ENCODE results near the gene RAB40C.

The RAB40C gene

DNA sequence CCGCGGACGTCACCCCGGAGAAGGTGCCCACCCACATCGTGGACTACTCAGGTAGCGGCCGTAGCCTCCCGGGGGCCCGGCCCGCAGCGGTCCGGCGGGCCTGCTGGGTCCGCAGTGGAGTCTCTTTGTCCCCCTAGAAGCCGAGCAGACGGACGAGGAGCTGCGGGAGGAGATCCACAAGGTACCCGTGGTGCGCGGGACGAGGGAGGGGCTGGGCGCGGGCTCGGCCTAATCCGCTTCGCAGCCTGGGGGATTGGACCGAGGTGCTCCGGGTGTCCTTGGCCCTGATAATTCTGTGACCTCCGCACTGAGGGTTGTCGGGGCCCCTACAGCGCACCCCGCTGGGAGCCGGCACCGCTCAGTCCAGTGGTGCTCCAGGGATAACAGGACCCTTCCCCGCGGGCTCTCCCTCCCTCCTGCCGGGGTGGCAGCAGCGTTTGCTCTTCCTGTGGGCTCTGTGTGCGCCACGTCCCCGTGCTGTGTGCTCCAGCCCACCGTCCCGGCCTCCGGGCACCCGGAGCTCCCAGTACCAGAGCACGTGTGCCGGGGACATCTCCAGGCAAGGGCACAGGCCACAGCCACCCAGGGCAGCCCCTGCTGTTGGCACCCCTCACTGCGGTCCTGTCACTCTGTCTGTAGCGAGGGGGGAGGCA is 78.8 kb downstream of the RAB40C start:
- no peak for DNase-seq (ENCODE audit: low read depth)

DNA sequence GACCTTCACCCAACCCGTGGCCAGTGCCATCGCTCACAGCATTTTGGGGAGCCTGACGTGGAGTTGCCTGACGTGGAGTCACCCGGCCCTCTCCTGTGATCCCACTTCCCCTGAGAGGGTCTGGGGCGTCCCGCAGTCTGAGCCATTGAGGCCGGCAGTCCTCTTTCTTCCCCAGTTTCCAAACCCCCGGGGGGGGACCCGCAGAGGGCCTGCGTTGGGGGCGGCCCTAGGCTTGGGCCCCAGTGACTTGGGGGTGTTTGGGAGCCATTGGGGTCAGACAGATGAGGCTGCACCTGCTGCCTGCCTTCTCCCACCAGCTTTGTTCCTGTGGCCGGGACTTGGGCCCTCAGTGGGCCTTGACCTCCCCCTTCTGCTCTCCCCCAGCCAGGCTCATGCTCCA is 79.8 kb downstream of the RAB40C start:
- DNase-seq (ENCODE audit: low read depth): no peak

DNA sequence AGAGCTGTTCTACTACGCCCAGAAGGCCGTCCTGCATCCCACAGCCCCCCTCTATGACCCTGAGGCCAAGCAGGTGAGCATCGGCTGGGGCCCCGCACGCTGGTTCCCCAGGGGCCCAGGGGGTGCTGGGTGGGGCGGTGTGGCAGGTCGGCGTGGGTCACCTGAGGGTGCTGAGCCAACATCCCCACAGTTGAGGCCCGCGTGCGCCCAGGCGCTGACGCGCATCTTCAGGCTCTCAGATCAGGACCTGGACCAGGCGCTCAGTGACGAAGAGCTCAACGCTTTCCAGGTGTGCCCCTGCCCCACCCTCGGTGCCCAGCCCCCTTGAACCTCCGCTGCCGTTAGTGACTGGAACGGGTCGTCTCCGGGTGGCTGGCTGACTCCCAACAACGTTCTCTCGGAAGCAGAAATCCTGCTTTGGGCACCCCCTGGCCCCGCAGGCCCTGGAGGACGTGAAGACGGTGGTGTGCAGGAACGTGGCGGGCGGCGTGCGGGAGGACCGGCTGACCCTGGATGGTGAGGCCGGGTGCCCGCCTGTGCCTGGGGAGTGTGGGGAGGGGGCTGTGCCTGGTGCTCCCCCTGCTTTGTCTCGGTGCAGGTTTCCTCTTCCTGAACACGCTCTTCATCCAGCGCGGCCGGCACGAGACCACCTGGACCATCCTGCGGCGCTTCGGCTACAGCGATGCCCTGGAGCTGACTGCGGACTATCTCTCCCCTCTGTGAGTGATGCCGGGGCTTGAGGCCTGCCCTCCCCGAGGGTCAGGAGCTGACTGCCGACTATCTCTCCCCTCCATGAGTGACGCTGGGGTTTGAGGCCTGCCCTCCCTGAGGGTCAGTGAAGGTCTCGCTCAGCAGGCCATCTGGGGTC is 80.9 kb downstream of the RAB40C start:
- no peak for DNase-seq (ENCODE audit: low read depth)

DNA sequence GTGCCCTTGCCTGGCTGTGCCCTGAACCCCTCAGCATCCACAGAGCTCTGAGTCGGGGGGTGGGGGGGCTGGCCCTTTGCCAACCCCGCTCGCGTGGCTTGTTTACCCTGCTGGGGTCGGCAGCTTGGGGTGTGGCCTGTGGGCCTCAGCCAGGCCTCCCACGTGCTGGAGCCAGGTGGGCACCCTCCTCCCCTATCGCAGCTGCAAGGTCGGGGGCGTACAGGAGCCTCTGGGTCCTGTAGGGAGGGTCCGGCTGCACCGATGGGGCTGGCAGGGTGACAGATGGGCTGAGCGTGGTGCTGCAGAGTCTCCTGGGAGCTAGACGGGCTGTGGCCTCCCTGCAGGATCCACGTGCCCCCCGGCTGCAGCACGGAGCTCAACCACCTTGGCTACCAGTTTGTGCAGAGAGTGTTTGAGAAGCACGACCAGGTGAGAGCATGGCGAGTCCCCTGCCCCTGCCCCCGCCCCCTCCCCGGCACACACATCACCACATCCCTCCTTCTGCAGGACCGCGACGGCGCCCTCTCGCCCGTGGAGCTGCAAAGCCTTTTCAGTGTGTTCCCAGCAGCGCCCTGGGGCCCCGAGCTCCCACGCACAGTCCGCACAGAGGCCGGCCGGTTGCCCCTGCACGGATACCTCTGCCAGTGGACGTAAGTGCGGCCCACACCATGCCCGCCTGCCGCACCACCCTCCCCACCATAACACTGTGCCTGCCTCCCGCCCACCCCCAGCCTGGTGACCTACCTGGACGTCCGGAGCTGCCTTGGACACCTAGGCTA is 81.7 kb downstream of the RAB40C start:
- DNase-seq (ENCODE audit: low read depth): no peak

DNA sequence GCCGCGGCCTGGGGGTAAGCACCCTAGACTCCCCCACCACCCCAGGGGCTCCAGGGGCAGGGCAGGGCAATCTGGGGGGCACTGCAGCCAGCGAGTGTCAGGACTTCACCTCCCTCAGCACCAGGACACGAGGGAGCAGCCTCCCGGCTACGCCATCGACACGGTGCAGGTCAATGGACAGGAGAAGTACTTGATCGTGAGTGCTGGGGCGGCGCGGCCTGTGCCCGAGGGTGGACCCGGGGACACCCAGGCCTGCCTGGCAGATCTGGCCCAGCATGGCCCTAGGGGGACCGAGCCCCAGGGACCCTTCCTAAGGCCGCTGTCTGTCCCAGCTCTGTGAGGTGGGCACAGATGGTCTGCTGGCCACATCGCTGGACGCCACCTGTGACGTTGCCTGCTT is 82.5 kb downstream of the RAB40C start:
- DNase-seq (ENCODE audit: low read depth): no peak

DNA sequence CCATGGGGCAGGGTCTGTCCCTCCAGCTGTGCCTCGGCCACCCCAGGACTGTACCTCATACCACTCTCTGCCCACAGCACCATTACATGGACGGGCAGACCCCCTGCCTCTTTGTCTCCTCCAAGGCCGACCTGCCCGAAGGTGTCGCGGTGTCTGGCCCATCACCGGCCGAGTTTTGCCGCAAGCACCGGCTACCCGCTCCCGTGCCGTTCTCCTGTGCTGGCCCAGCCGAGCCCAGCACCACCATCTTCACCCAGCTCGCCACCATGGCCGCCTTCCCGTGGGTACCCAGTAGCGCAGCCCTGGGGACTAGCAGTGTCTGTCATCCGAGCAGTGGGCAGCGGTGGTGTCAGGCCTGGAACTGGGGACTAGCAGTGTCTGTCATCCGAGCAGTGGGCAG is 83.0 kb downstream of the RAB40C start:
- DNase-seq (ENCODE audit: low read depth): no peak

DNA sequence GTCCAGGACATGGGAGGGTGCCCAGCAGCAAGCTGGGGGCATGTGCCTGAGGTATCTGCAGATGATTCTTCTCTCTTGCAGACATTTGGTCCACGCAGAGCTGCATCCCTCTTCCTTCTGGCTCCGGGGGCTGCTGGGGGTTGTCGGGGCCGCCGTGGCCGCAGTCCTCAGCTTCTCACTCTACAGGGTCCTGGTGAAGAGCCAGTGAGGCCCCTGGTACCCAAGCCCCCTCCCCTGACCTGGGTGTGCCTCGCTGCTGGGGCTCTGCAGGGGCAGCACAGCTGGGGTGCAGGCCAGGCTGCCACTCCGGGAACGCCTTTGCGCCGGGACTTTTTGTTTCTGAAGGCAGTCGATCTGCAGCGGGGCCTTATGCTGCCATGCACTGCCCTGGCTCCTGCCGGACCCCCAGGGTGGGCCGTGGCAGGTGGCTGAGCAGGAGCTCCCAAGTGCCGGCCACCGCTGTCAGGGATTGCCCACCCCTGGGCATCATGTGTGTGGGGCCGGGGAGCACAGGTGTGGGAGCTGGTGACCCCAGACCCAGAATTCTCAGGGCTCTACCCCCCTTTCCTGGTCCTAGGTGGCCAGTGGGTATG is 83.6 kb downstream of the RAB40C start:
- DNase-seq (ENCODE audit: low read depth): no peak

DNA sequence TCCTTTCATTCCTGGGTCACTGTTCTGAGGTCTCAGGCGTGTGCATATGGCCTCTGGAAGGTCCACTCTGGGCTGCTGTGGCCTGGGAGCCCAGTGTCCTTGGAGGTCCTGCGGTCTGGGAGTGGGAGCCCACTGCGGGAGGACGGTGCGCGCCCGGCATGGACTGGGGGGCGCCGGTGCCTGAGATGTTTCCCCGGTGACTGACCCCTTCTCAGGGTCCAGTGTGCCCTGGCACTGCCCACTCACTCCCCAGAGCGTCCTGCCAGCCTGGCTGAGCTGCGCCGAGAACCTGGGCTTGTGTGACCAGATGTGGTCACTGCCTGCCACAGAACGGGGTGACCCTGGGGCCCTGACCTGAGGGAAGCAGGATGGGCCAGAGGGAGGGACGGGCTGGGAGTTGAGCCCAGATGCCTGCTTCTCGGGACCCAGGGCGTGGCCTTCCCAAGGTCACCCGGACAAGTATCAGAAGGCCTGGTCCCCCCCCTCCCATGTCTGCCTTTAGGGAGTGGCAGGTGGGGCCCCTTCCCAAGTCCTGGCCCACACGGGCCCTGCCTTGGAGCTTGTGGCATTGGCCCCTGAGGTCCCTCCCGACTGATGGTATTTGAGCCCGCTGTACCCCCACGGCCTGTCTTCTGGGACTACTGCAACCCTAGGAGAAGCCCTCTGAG is 84.5 kb downstream of the RAB40C start:
- DNase-seq (ENCODE audit: low read depth): no peak

DNA sequence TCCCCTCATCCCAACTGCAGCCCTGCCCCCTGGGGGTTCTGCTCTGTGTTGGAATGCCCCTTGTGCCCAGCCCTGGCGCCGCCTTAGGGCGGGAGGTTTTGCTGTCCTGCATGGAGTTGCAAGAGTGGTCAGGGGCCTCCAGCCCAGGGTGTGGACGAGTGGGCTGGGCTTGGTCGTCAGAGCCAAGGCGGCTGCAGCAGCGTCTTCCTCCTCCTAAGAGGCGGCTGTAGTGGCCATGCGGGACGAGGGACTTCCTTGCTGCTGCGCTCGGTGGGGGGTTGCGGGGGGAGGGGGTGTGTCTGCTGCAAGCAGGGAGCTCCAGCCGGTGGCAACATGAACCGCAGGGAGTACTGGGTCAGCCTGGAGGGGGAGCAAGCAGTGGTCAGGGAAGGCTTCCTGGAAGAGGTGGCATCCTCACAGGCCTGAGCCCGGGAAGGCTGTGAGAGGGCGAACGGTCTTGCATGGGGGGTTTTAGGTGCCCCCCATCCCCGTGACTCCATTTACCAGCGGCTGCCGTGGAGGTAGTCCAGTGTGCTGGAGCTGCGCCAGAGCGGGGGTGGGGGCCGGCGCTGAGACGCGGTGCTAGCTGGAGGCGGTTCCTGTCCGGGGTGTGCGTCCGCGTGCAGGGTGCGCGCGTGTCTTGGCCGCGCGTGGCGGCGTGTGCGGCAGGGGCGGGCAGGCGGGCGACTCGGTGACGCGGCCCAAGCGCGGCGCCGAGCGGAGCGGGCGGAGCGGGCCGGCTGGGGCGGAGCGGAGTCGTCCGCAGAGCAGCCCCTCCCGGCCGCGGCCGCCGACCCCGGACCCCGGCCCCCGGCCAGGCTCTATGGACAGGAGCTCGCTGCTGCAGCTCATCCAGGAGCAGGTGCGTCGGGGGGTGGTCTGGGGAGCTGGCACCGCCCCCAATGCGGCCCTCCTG is 85.4 kb downstream of the RAB40C start, which contains the start of gene RHBDL1:
TSS of gene RHBDL1 (plus strand) at position 704 of the 916 bp plus-strand sequence. CDS start at position 824, 120 bp downstream.
- DNase-seq (ENCODE audit: low read depth): no peak

DNA sequence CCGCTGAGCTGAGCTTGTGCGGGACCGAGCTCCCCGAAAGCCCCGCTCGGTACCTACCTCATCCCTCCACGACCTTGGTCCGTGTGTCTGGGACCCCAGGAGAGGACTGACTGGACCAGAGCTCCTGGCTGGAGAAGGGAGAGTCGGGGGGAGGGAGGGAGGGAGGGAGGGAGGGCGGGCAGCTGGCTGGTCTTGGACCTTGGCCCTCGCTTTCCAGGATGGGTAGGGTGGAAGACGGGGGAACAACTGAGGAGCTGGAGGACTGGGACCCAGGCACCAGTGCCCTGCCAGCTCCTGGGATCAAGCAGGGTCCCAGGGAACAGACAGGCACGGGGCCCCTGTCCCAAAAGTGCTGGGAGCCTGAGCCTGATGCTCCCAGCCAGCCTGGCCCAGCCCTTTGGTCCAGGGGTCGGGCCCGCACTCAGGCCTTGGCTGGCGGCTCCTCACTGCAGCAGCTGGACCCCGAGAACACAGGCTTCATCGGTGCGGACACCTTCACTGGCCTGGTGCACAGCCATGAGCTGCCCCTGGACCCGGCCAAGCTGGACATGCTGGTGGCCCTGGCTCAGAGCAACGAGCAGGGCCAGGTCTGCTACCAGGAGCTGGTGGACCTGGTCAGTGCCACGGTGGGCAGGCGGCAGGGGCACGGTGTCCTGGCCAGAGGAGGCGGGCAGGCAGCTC is 86.2 kb downstream of the RAB40C start:
- no peak for DNase-seq (ENCODE audit: low read depth)

DNA sequence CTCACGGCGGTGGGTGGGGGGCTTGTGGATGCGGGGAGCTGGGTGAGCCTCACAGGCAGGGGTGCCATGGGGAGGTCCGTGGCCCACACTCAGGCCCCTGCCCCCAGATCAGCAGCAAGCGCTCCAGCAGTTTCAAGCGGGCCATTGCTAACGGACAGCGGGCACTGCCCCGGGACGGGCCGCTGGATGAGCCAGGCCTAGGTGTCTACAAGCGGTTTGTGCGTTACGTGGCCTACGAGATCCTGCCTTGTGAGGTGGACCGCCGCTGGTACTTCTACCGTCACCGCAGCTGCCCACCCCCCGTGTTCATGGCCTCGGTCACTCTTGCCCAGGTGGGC is 86.7 kb downstream of the RAB40C start:
- DNase-seq (ENCODE audit: low read depth): no peak

DNA sequence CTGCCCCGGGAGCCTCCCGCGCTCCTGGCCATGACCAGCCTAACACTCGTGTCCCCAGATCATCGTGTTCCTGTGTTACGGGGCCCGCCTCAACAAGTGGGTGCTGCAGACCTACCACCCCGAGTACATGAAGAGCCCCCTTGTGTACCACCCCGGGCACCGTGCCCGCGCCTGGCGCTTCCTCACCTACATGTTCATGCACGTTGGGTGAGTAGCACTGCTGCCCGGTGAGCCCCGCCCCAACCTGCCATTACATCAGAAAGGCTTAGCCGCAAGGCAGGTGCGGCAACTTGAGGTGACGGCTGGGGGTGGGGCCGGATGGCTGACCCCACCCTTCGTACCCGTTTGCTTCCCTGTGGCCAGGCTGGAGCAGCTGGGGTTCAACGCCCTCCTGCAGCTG is 87.0 kb downstream of the RAB40C start:
- no peak for DNase-seq (ENCODE audit: low read depth)

DNA sequence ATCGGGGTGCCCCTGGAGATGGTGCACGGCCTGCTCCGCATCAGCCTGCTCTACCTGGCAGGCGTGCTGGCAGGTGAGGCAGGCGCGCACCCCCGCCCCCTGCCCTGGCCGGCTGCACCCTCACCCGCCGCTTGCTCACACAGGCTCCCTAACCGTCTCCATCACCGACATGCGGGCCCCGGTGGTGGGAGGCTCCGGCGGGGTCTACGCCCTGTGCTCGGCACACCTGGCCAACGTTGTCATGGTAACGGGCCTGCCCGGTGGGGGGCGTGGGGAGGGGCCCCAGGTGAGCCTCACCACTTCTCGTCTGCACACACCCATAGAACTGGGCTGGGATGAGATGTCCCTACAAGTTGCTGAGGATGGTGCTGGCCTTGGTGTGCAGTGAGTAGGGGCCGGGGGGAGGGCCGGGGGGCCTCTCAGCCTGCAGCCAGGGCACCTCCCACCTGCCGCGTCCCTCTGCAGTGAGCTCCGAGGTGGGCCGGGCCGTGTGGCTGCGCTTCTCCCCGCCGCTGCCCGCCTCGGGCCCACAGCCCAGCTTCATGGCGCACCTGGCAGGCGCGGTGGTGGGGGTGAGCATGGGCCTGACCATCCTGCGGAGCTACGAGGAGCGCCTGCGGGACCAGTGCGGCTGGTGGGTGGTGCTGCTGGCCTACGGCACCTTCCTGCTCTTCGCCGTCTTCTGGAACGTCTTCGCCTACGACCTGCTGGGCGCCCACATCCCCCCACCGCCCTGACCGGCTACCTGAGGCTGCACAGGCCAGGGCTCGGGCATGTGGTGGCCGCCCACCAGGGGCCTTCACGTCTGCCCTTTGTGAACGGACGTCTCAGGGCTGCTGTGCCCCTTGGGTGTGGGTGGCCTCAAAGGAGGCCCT is 87.7 kb downstream of the RAB40C start:
- DNase-seq (ENCODE audit: low read depth): no peak

DNA sequence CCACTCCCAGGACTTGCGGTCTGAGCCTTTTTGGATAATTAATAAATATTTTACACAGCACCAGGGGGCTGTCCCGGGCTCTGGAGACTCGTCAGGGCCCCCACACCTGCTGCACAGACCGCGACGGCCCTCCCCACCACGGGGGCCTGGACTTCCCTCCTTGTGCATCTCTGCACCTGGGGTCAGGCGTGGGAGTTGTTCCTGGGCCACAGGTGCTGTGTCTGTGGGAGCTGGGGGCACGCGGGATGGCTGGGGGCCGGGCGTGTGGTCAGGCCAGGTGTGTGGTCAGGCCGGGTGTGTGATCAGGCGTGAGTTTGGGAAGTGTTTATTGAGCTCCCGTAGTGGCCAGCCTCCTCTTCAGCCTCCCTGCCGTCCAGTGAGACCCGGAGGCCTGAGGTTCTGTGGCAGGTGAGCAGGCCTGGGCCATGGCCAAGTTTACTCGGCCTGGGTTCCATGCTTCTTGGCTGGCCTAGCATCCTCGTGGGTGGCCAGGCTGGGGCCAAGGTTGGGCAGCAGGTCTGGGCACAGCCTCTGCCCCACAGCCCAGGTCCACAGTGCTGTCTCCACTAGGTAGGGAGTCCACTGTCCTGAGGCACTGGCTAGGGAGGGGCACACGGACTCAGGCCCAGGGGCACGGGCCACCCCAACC is 88.5 kb downstream of the RAB40C start:
- DNase-seq (ENCODE audit: low read depth): no peak
